ENCODE results near the gene MUC12. TPM values are rescaled to one million over a fixed set of nuclear protein-coding genes. Genes with fewer than 3 reads are reported as not detected.

MUC12 gene
- total RNA-seq, 1 experiment from 2014 or later = 11.5 TPM

DNA sequence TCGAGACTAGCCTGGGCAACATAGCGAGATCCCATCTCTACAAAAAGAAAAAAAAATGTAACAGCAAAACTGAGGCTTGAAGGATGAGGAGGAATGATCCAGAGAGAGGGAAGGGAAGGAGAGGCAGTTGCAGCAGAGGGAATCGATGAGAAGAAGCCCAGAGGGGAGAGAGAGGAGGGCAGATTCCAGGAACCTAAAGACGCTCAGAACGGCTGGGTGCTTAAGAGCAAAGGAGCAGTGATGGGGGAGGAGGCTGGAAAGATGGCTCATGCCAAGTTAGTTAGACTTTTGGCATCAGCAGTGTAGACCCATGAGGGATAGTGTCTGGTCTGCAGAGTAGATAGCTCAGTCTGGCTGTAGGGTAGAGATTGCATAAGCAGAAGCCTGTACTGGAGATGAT lies 40.3 kb downstream of the MUC12 start:
- Histone ChIP-seq H3K79me1 (ENCODE audit: insufficient read depth, low read depth, low read length, poor library complexity, severe bottlenecking) (no peaks in the 10 kb centered on the region), H4K91ac (ENCODE audit: insufficient read length, low read depth, low read length) (no peak overlapping the region), H2BK12ac (ENCODE audit: insufficient read length, low read depth, low read length) (no peak overlapping the region), H3T11ph (ENCODE audit: low read length) (no peak overlapping the region), H3K9me3 (ENCODE audit: control insufficient read depth, low read depth, low read length) (no peaks in the 10 kb centered on the region), H2BK5ac (ENCODE audit: insufficient read length, low read length) (no peak overlapping the region), H3K4ac (ENCODE audit: low read depth, low read length) (no peak overlapping the region), H3K23me2 (ENCODE audit: insufficient read length, low read depth, low read length, poor library complexity, severe bottlenecking) (no peaks in the 10 kb centered on the region), H2AK5ac (ENCODE audit: insufficient read length, low read length) (no peak overlapping the region), H3K23ac (ENCODE audit: insufficient read length, low read depth, low read length) (no peak overlapping the region), H3K27me3 (ENCODE audit: insufficient read depth, low read length) (no peaks in the 10 kb centered on the region), H3K4me2 (ENCODE audit: insufficient read depth, insufficient read length, low read length) (no peak overlapping the region), H2BK120ac (ENCODE audit: low read depth, low read length, poor library complexity, severe bottlenecking) (no peak overlapping the region), H4K8ac (replicated peaks; ENCODE audit: insufficient read length, low read depth, low read length) (no peak overlapping the region), H3K56ac (ENCODE audit: insufficient read length, low read depth, low read length) (no peak overlapping the region), H4K5ac (ENCODE audit: insufficient read length, low read depth, low read length) (no peak overlapping the region), H3K79me2 (ENCODE audit: insufficient read depth, low read length) (no peaks in the 10 kb centered on the region), H3K4me1 (ENCODE audit: insufficient read depth, low read length) (no peaks in the 10 kb centered on the region), H2BK20ac (ENCODE audit: low read depth, low read length, poor library complexity, severe bottlenecking) (no peak overlapping the region), H2BK15ac (ENCODE audit: low read depth, low read length) (no peak overlapping the region), H2AFZ (ENCODE audit: low read length) (no peak overlapping the region), H3K9ac (ENCODE audit: extremely low read depth, insufficient read length, low read length) (no peak overlapping the region), H4K20me1 (ENCODE audit: control insufficient read depth, insufficient read depth, insufficient read length) (no peaks in the 10 kb centered on the region), H3K27ac (ENCODE audit: insufficient read length, low read depth, low read length) (no peak overlapping the region), H3K14ac (ENCODE audit: insufficient read depth, low read length) (no peak overlapping the region), H3K18ac (ENCODE audit: insufficient read length, low read depth, low read length) (no peak overlapping the region)
- TF ChIP-seq, protein P1, sequence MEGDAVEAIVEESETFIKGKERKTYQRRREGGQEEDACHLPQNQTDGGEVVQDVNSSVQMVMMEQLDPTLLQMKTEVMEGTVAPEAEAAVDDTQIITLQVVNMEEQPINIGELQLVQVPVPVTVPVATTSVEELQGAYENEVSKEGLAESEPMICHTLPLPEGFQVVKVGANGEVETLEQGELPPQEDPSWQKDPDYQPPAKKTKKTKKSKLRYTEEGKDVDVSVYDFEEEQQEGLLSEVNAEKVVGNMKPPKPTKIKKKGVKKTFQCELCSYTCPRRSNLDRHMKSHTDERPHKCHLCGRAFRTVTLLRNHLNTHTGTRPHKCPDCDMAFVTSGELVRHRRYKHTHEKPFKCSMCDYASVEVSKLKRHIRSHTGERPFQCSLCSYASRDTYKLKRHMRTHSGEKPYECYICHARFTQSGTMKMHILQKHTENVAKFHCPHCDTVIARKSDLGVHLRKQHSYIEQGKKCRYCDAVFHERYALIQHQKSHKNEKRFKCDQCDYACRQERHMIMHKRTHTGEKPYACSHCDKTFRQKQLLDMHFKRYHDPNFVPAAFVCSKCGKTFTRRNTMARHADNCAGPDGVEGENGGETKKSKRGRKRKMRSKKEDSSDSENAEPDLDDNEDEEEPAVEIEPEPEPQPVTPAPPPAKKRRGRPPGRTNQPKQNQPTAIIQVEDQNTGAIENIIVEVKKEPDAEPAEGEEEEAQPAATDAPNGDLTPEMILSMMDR (conservative IDR thresholded peaks at IDR 0.05) = no peak
- no CpG with 5 or more reads among the region's 5 CpGs for WGBS (ENCODE audit: extremely low coverage, insufficient read length, low lambda C conversion rate)
- no peaks in the 10 kb centered on the region for H3K27me3 Mint-ChIP-seq (ENCODE audit: low read depth)
- H3K4me1 Mint-ChIP-seq = no peaks in the 10 kb centered on the region
- no peak for DNase-seq
- peaks cover 2 to 4% of the 10 kb centered on the region in 2 experiments; a peak in 3 of 5 replicates for H3K9me3 Mint-ChIP-seq
- no peak overlapping the region for H3K4me3 Mint-ChIP-seq
- no peak overlapping the region; a peak in 1 of 7 replicates for H3K27ac Mint-ChIP-seq
- H3K36me3 Mint-ChIP-seq (ENCODE audit: insufficient read depth in 1 of 3, low read depth in 3 of 3) = peaks cover 0 to 45% (median 18%) of the 10 kb centered on the region in 3 experiments; a peak in 5 of 7 replicates

Data from H9 (cell line).